22Rv1 (cell line): ENCODE data around the gene ZNF107.
"Not testable (repeated sequence)": the region's sequence is repeated elsewhere in the genome, so short reads cannot be mapped to it uniquely, and the experiment has no call there.

Experiments used
- ZFX ChIP-seq: fragments of 450-650 bp; IDR thresholded peaks from 2 replicates; pipeline ENCODE4 v1.6.1; 2017; ENCODE audit warnings: antibody characterized with exemption, borderline replicate concordance
- TF ChIP-seq, protein P1 (sequence below): fragments of 450-650 bp; IDR thresholded peaks from 2 replicates; pipeline ENCODE4 v1.5.1; 2017; ENCODE audit warnings: mild to moderate bottlenecking

DNA sequence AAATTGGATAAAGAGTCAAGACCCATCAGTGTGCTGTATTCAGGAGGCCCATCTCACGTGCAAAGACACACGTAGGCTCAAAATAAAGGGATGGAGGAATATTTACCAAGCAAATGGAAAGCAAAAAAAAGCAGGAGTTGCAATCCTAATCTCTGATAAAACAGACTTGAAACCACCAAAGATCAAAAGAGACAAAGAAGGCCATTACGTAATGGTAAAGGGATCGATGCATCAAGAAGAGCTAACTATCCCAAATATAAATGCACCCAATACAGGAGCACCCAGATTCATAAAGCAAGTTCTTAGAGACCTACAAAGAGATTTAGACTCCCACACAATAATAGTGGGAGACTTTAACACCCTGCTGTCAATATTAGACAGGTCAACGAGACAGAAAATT is 3.8 kb upstream of the ZNF107 start:
- TF ChIP-seq, protein P1, sequence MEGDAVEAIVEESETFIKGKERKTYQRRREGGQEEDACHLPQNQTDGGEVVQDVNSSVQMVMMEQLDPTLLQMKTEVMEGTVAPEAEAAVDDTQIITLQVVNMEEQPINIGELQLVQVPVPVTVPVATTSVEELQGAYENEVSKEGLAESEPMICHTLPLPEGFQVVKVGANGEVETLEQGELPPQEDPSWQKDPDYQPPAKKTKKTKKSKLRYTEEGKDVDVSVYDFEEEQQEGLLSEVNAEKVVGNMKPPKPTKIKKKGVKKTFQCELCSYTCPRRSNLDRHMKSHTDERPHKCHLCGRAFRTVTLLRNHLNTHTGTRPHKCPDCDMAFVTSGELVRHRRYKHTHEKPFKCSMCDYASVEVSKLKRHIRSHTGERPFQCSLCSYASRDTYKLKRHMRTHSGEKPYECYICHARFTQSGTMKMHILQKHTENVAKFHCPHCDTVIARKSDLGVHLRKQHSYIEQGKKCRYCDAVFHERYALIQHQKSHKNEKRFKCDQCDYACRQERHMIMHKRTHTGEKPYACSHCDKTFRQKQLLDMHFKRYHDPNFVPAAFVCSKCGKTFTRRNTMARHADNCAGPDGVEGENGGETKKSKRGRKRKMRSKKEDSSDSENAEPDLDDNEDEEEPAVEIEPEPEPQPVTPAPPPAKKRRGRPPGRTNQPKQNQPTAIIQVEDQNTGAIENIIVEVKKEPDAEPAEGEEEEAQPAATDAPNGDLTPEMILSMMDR = not testable (repeated sequence)
- TF ChIP-seq ZFX = not testable (repeated sequence)
